NB4 (cell line): Measurements from ENCODE around the gene ABTB2.

Source experiments
- DNase-seq: peaks from one replicate; pipeline ENCODE4 v3.0.0; 2010; ENCODE audit warnings: low read depth
- H3K4me3 ChIP-seq: one replicate; pipeline ENCODE4 v1.5.1; 2011; ENCODE audit warnings: mild to moderate bottlenecking, low read depth, low read length, moderate library complexity
- CTCF ChIP-seq: IDR thresholded peaks from one replicate; pipeline ENCODE4 v1.5.1; 2012; ENCODE audit warnings: low read depth, low read length
- MAX ChIP-seq: IDR thresholded peaks from 2 replicates; pipeline ENCODE4 v1.6.1; 2011; ENCODE audit warnings: low read depth, low read length
- MYC ChIP-seq: IDR thresholded peaks from 2 replicates; pipeline ENCODE4 v1.6.1; 2011; ENCODE audit warnings: low read depth, low read length
- POLR2A ChIP-seq: IDR thresholded peaks from 2 replicates; pipeline ENCODE4 v1.6.1; 2011; ENCODE audit warnings: mild to moderate bottlenecking; ENCODE audit not compliant: insufficient read length; ENCODE audit errors: extremely low read depth

The ABTB2 gene

GRCh38 chr11:34236572-34236971 is 121.2 kb downstream of the ABTB2 start:
- TF ChIP-seq POLR2A: no peak
- TF ChIP-seq MAX: no peak
- H3K4me3 ChIP-seq: no peak overlapping the region
- DNase-seq: no peak

DNA sequence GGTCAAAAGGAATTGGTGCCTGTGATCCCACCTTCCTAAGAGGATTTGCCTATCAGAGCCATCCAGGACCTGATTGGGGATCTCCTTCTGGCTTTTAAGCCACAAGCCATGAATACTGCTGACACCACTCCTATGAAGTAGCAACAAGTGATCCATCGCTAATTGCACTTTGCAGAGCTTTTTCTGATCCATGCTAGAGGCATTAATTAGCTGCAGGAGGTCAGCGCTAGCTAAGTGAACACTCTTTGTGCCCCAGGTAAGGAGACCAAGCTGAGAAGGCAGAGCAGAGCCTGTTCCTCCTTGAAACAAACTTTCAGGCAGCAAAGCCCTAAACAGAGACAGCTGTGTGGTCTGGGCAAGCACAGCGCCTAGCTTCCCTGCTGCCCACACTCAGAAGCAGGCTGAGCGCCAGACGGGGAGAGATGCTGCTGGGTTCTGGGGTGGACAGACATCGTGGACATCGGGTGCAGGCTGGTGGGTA is 122.2 kb downstream of the ABTB2 start:
- TF ChIP-seq CTCF (no peak), MYC (no peak), POLR2A (no peak), MAX (no peak)
- DNase-seq: no peak
- no peak overlapping the region for H3K4me3 ChIP-seq

- DNase-seq: no peak
- no peak overlapping the region for H3K4me3 ChIP-seq
- TF ChIP-seq MAX (no peak), POLR2A (no peak), CTCF (no peak), MYC (no peak)
Measured at GRCh38 chr11:34235189-34235588, 122.6 kb downstream of the ABTB2 start.

- no peak overlapping the region for H3K4me3 ChIP-seq
- peak; percentile 92 for DNase-seq
- no peak for TF ChIP-seq POLR2A
- TF ChIP-seq MYC: no peak; the same call in 1 of the 2 replicates
- TF ChIP-seq MAX: peak; percentile 51; the same call in 1 of the 2 replicates
- no peak for TF ChIP-seq CTCF
Measured at GRCh38 chr11:34234086-34234740, 123.6 kb downstream of the ABTB2 start.

- no peak overlapping the region for H3K4me3 ChIP-seq
- no peak for TF ChIP-seq POLR2A
- no peak for TF ChIP-seq CTCF
- no peak for TF ChIP-seq MYC
- no peak for DNase-seq
Measured at GRCh38 chr11:34233215-34233614, 124.6 kb downstream of the ABTB2 start.

- no peak overlapping the region for H3K4me3 ChIP-seq
- TF ChIP-seq MYC: no peak
- TF ChIP-seq POLR2A: no peak
- TF ChIP-seq CTCF: no peak
- no peak for TF ChIP-seq MAX
- no peak for DNase-seq
Measured at GRCh38 chr11:34232807-34233206, 125.0 kb downstream of the ABTB2 start.
